Mammary epithelial cell (primary cell): Measurements from ENCODE around the gene SPATA33.

Experiments used
- CTCF ChIP-seq, 2 donors: IDR thresholded peaks in 1 of 2; conservative IDR thresholded peaks in 1 of 2; 2 replicates each; pipeline ENCODE4 v1.5.1; 2011 to 2012; ENCODE audit warnings: inconsistent platforms in 2 of 2, low read length in 2 of 2, mild to moderate bottlenecking in 2 of 2, control low read depth in 1 of 2, low read depth in 1 of 2; ENCODE audit not compliant: insufficient read depth in 1 of 2; ENCODE audit errors: extremely low read depth in 1 of 2
- EZH2 ChIP-seq: IDR thresholded peaks from 2 replicates; pipeline ENCODE4 v1.6.1; 2012; ENCODE audit warnings: low read length, inconsistent platforms, borderline replicate concordance

- no peak for TF ChIP-seq CTCF (conservative IDR thresholded peaks at IDR 0.05 in 1 of 2, IDR thresholded peaks at IDR 0.05 in 1 of 2; ENCODE audit: extremely low read depth in 1 of 2, insufficient read depth in 1 of 2, low read depth in 1 of 2, low read length in 2 of 2)
- no peak for TF ChIP-seq EZH2
Measured at GRCh38 chr16:89693289-89693731, 35.7 kb downstream of the SPATA33 start.
